ENCODE results near the gene ERFL. TPM values are rescaled to one million over a fixed set of nuclear protein-coding genes. Genes with fewer than 3 reads are reported as not detected.
A peak's percentile ranks its signal among the peaks of the same experiment; 100 is the strongest.
"Not testable (repeated sequence)": the region's sequence is repeated elsewhere in the genome, so short reads cannot be mapped to it uniquely, and the experiment has no call there.

Gene ERFL
- polyA plus RNA-seq, 1 donor: 0.24 TPM

GRCh38 chr19:41944336-41944735, 16.1 kb upstream of the ERFL start:
- peaks cover 19% of the 10 kb centered on the region for H3K27me3 ChIP-seq (ENCODE audit: control insufficient read depth, insufficient read depth, low read length)
- peaks cover 5% of the 10 kb centered on the region for H3K9me3 ChIP-seq (ENCODE audit: control insufficient read depth, low read depth, low read length)
- WGBS (ENCODE audit: insufficient coverage, low lambda C conversion rate): no CpG with 5 or more reads among the region's 2 CpGs
- H3K36me3 ChIP-seq (ENCODE audit: control insufficient read depth, insufficient read depth, low read length): no peaks in the 10 kb centered on the region
- H3K4me3 ChIP-seq (ENCODE audit: low read length): no peak overlapping the region
- DNase-seq: no peak
- no peak overlapping the region for H3K27ac ChIP-seq (ENCODE audit: low read length)
- peaks cover 3% of the 10 kb centered on the region for H3K4me1 ChIP-seq (ENCODE audit: control insufficient read depth, insufficient read depth, low read length)

GRCh38 chr19:41941410-41942202, 13.4 kb upstream of the ERFL start:
- no CpG with 5 or more reads among the region's 9 CpGs for WGBS (ENCODE audit: insufficient coverage, low lambda C conversion rate)

GRCh38 chr19:41940731-41941409, 12.6 kb upstream of the ERFL start:
- Histone ChIP-seq H3K27me3 (ENCODE audit: control insufficient read depth, insufficient read depth, low read length) (peaks cover 43% of the 10 kb centered on the region), H3K27ac (ENCODE audit: low read length) (no peak overlapping the region), H3K4me3 (ENCODE audit: low read length) (peak overlapping the region; percentile 49), H3K9me3 (ENCODE audit: control insufficient read depth, low read depth, low read length) (peaks cover 5% of the 10 kb centered on the region), H3K4me1 (ENCODE audit: control insufficient read depth, insufficient read depth, low read length) (peaks cover 3% of the 10 kb centered on the region), H3K36me3 (ENCODE audit: control insufficient read depth, insufficient read depth, low read length) (no peaks in the 10 kb centered on the region)
- no peak for DNase-seq
- WGBS (ENCODE audit: insufficient coverage, low lambda C conversion rate): no CpG with 5 or more reads among the region's 53 CpGs

More at GRCh38 chr19:41941410-41942202, 13.4 kb upstream of the ERFL start:
- H3K4me1 ChIP-seq (ENCODE audit: control insufficient read depth, insufficient read depth, low read length): peaks cover 3% of the 10 kb centered on the region
- DNase-seq: no peak
- H3K4me3 ChIP-seq (ENCODE audit: low read length): no peak overlapping the region
- no peak overlapping the region for H3K27ac ChIP-seq (ENCODE audit: low read length)
- H3K27me3 ChIP-seq (ENCODE audit: control insufficient read depth, insufficient read depth, low read length): peaks cover 36% of the 10 kb centered on the region
- H3K9me3 ChIP-seq (ENCODE audit: control insufficient read depth, low read depth, low read length): peaks cover 5% of the 10 kb centered on the region
- H3K36me3 ChIP-seq (ENCODE audit: control insufficient read depth, insufficient read depth, low read length): no peaks in the 10 kb centered on the region

GRCh38 chr19:41939861-41940730, 11.8 kb upstream of the ERFL start:
- no peak overlapping the region for H3K27ac ChIP-seq (ENCODE audit: low read length)
- no peaks in the 10 kb centered on the region for H3K36me3 ChIP-seq (ENCODE audit: control insufficient read depth, insufficient read depth, low read length)
- H3K9me3 ChIP-seq (ENCODE audit: control insufficient read depth, low read depth, low read length): peaks cover 5% of the 10 kb centered on the region
- DNase-seq: peak in 1 of 2 donors; percentile 40
- H3K4me1 ChIP-seq (ENCODE audit: control insufficient read depth, insufficient read depth, low read length): peaks cover 3% of the 10 kb centered on the region
- H3K4me3 ChIP-seq (ENCODE audit: low read length): peak overlapping the region; percentile 49
- no CpG with 5 or more reads among the region's 83 CpGs for WGBS (ENCODE audit: insufficient coverage, low lambda C conversion rate)
- peaks cover 51% of the 10 kb centered on the region for H3K27me3 ChIP-seq (ENCODE audit: control insufficient read depth, insufficient read depth, low read length)

GRCh38 chr19:41939209-41939608, 11.0 kb upstream of the ERFL start:
- H3K9me3 ChIP-seq (ENCODE audit: control insufficient read depth, low read depth, low read length); H3K4me3 ChIP-seq (ENCODE audit: low read length); H3K27ac ChIP-seq (ENCODE audit: low read length); H3K4me1 ChIP-seq (ENCODE audit: control insufficient read depth, insufficient read depth, low read length); H3K36me3 ChIP-seq (ENCODE audit: control insufficient read depth, insufficient read depth, low read length); DNase-seq: not testable (repeated sequence)
- peaks cover 60% of the 10 kb centered on the region for H3K27me3 ChIP-seq (ENCODE audit: control insufficient read depth, insufficient read depth, low read length)

- no peak overlapping the region for H3K27ac ChIP-seq (ENCODE audit: low read length)
- H3K4me3 ChIP-seq (ENCODE audit: low read length): no peak overlapping the region
- peaks cover 74% of the 10 kb centered on the region for H3K27me3 ChIP-seq (ENCODE audit: control insufficient read depth, insufficient read depth, low read length)
- H3K36me3 ChIP-seq (ENCODE audit: control insufficient read depth, insufficient read depth, low read length): no peaks in the 10 kb centered on the region
- H3K4me1 ChIP-seq (ENCODE audit: control insufficient read depth, insufficient read depth, low read length): peaks cover 3% of the 10 kb centered on the region
- WGBS (ENCODE audit: insufficient coverage, low lambda C conversion rate): 100% methylated on average over 1 of the region's 22 CpGs
- no peak for DNase-seq
- peaks cover 5% of the 10 kb centered on the region for H3K9me3 ChIP-seq (ENCODE audit: control insufficient read depth, low read depth, low read length)
Observed at GRCh38 chr19:41937525-41938468, 9.5 kb upstream of the ERFL start.

GRCh38 chr19:41936961-41937360, 8.7 kb upstream of the ERFL start:
- WGBS (ENCODE audit: insufficient coverage, low lambda C conversion rate): no CpG with 5 or more reads among the region's 15 CpGs
- Histone ChIP-seq H3K9me3 (ENCODE audit: control insufficient read depth, low read depth, low read length) (peaks cover 9% of the 10 kb centered on the region), H3K36me3 (ENCODE audit: control insufficient read depth, insufficient read depth, low read length) (no peaks in the 10 kb centered on the region), H3K27ac (ENCODE audit: low read length) (no peak overlapping the region), H3K27me3 (ENCODE audit: control insufficient read depth, insufficient read depth, low read length) (peaks cover 82% of the 10 kb centered on the region), H3K4me3 (ENCODE audit: low read length) (no peak overlapping the region), H3K4me1 (ENCODE audit: control insufficient read depth, insufficient read depth, low read length) (peaks cover 3% of the 10 kb centered on the region)
- DNase-seq: no peak

GRCh38 chr19:41936416-41936850, 8.2 kb upstream of the ERFL start:
- H3K27me3 ChIP-seq (ENCODE audit: control insufficient read depth, insufficient read depth, low read length): peaks cover 83% of the 10 kb centered on the region
- DNase-seq: no peak
- H3K4me3 ChIP-seq (ENCODE audit: low read length): no peak overlapping the region
- no CpG with 5 or more reads among the region's 8 CpGs for WGBS (ENCODE audit: insufficient coverage, low lambda C conversion rate)
- no peaks in the 10 kb centered on the region for H3K36me3 ChIP-seq (ENCODE audit: control insufficient read depth, insufficient read depth, low read length)
- peaks cover 9% of the 10 kb centered on the region for H3K9me3 ChIP-seq (ENCODE audit: control insufficient read depth, low read depth, low read length)
- peaks cover 3% of the 10 kb centered on the region for H3K4me1 ChIP-seq (ENCODE audit: control insufficient read depth, insufficient read depth, low read length)
- H3K27ac ChIP-seq (ENCODE audit: low read length): no peak overlapping the region

GRCh38 chr19:41935760-41936415, 7.6 kb upstream of the ERFL start:
- H3K9me3 ChIP-seq (ENCODE audit: control insufficient read depth, low read depth, low read length): peaks cover 9% of the 10 kb centered on the region
- no peak overlapping the region for H3K4me3 ChIP-seq (ENCODE audit: low read length)
- H3K27ac ChIP-seq (ENCODE audit: low read length): no peak overlapping the region
- DNase-seq: no peak
- H3K27me3 ChIP-seq (ENCODE audit: control insufficient read depth, insufficient read depth, low read length): peaks cover 83% of the 10 kb centered on the region
- peaks cover 3% of the 10 kb centered on the region for H3K4me1 ChIP-seq (ENCODE audit: control insufficient read depth, insufficient read depth, low read length)
- no CpG with 5 or more reads among the region's 26 CpGs for WGBS (ENCODE audit: insufficient coverage, low lambda C conversion rate)
- no peaks in the 10 kb centered on the region for H3K36me3 ChIP-seq (ENCODE audit: control insufficient read depth, insufficient read depth, low read length)

Measured in large intestine (tissue), 3 donors.